ENCODE data around the gene TRABD. TPM values are rescaled to one million over a fixed set of nuclear protein-coding genes. Genes with fewer than 3 reads are reported as not detected.
A peak's percentile ranks its signal among the peaks of the same experiment; 100 is the strongest.
"Not testable (repeated sequence)": the region's sequence is repeated elsewhere in the genome, so short reads cannot be mapped to it uniquely, and the experiment has no call there.

The TRABD gene
- polyA plus RNA-seq (2012; ENCODE audit: insufficient read depth, insufficient read length): 91.9 TPM

GRCh38 chr22:50185375-50186087 lies at the start of gene TRABD:
TRABD (plus strand) TSS chr22:50185913; CDS start chr22:50193061, 7,148 bp downstream.
- peak within 1 kb of the TSS; percentile 75 for H3K4me3 ChIP-seq (ENCODE audit: low read length)
- peak; percentile 76 for DNase-seq (ENCODE audit: low read depth, low spot score)

GRCh38 chr22:50136581-50137015 lies 49.1 kb upstream of the TRABD start:
- no peak overlapping the region for H3K4me3 ChIP-seq (ENCODE audit: low read length)
- no peak for DNase-seq (ENCODE audit: low read depth, low spot score)

GRCh38 chr22:50137277-50137676 lies 48.4 kb upstream of the TRABD start:
- not testable (repeated sequence) for H3K4me3 ChIP-seq (ENCODE audit: low read length)

GRCh38 chr22:50138041-50138440 lies 47.7 kb upstream of the TRABD start:
- no peak for DNase-seq (ENCODE audit: low read depth, low spot score)
- no peak overlapping the region for H3K4me3 ChIP-seq (ENCODE audit: low read length)

More at GRCh38 chr22:50137277-50137676, 48.4 kb upstream of the TRABD start:
- DNase-seq (ENCODE audit: low read depth, low spot score): not testable (repeated sequence)

GRCh38 chr22:50138988-50139387 lies 46.7 kb upstream of the TRABD start:
- H3K4me3 ChIP-seq (ENCODE audit: low read length): no peak overlapping the region
- no peak for DNase-seq (ENCODE audit: low read depth, low spot score)

GRCh38 chr22:50139843-50140415 lies 45.8 kb upstream of the TRABD start:
- H3K4me3 ChIP-seq (ENCODE audit: low read length): no peak overlapping the region
- peak; percentile 24 for DNase-seq (ENCODE audit: low read depth, low spot score)

GRCh38 chr22:50140615-50141014 lies 45.1 kb upstream of the TRABD start:
- no peak for DNase-seq (ENCODE audit: low read depth, low spot score)
- H3K4me3 ChIP-seq (ENCODE audit: low read length): no peak overlapping the region

GRCh38 chr22:50141462-50141861 lies 44.3 kb upstream of the TRABD start:
- H3K4me3 ChIP-seq (ENCODE audit: low read length): no peak overlapping the region
- no peak for DNase-seq (ENCODE audit: low read depth, low spot score)

- H3K4me3 ChIP-seq (ENCODE audit: low read length): no peak overlapping the region
- peak; percentile 17 for DNase-seq (ENCODE audit: low read depth, low spot score)
Measured at GRCh38 chr22:50141891-50142363, 43.8 kb upstream of the TRABD start.

- DNase-seq (ENCODE audit: low read depth, low spot score): no peak
- H3K4me3 ChIP-seq (ENCODE audit: low read length): no peak overlapping the region
Measured at GRCh38 chr22:50143096-50143495, 42.6 kb upstream of the TRABD start.

- no peak for DNase-seq (ENCODE audit: low read depth, low spot score)
- H3K4me3 ChIP-seq (ENCODE audit: low read length): no peak overlapping the region
Measured at GRCh38 chr22:50144005-50144614, 41.6 kb upstream of the TRABD start.

GRCh38 chr22:50145721-50146438 lies 39.8 kb upstream of the TRABD start:
- no peak for DNase-seq (ENCODE audit: low read depth, low spot score)
- H3K4me3 ChIP-seq (ENCODE audit: low read length): no peak overlapping the region

- DNase-seq (ENCODE audit: low read depth, low spot score): no peak
- no peak overlapping the region for H3K4me3 ChIP-seq (ENCODE audit: low read length)
Measured at GRCh38 chr22:50146439-50147238, 39.1 kb upstream of the TRABD start.

- not testable (repeated sequence) for H3K4me3 ChIP-seq (ENCODE audit: low read length); DNase-seq (ENCODE audit: low read depth, low spot score)
Measured at GRCh38 chr22:50147258-50148165, 38.2 kb upstream of the TRABD start.

- no peak for DNase-seq (ENCODE audit: low read depth, low spot score)
- H3K4me3 ChIP-seq (ENCODE audit: low read length): no peak overlapping the region
Measured at GRCh38 chr22:50148166-50148500, 37.6 kb upstream of the TRABD start.

- no peak overlapping the region for H3K4me3 ChIP-seq (ENCODE audit: low read length)
- peak; percentile 51 for DNase-seq (ENCODE audit: low read depth, low spot score)
Measured at GRCh38 chr22:50148991-50149721, 36.6 kb upstream of the TRABD start.

Measured in Jurkat, Clone E6-1 (cell line).